A673 (cell line): ENCODE results near the gene CAMSAP3.

Experiments
- EZH2 ChIP-seq: fragments of 200-600 bp; sonication (generic); IDR thresholded peaks from 2 replicates; pipeline ENCODE4 v1.6.1; 2017; ENCODE audit warnings: borderline replicate concordance, low read depth, mild to moderate bottlenecking, mixed read lengths, antibody characterized with exemption, low read length; ENCODE audit not compliant: poor library complexity, severe bottlenecking
- TF ChIP-seq, protein P1 (sequence below): fragments of 300-800, 200-600 bp; sonication (generic); conservative IDR thresholded peaks from 2 replicates; pipeline ENCODE4 v1.5.1; 2017; ENCODE audit warnings: low read depth, mild to moderate bottlenecking, antibody characterized with exemption, low read length, moderate library complexity, mixed read lengths

- TF ChIP-seq, protein P1, sequence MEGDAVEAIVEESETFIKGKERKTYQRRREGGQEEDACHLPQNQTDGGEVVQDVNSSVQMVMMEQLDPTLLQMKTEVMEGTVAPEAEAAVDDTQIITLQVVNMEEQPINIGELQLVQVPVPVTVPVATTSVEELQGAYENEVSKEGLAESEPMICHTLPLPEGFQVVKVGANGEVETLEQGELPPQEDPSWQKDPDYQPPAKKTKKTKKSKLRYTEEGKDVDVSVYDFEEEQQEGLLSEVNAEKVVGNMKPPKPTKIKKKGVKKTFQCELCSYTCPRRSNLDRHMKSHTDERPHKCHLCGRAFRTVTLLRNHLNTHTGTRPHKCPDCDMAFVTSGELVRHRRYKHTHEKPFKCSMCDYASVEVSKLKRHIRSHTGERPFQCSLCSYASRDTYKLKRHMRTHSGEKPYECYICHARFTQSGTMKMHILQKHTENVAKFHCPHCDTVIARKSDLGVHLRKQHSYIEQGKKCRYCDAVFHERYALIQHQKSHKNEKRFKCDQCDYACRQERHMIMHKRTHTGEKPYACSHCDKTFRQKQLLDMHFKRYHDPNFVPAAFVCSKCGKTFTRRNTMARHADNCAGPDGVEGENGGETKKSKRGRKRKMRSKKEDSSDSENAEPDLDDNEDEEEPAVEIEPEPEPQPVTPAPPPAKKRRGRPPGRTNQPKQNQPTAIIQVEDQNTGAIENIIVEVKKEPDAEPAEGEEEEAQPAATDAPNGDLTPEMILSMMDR, result no peak
- TF ChIP-seq EZH2, result no peak
These were observed 31.5 kb downstream of the CAMSAP3 start for GRCh38 chr19:7627166-7627565.
